ENCODE data around the gene NLRC3.

Gene NLRC3

DNA sequence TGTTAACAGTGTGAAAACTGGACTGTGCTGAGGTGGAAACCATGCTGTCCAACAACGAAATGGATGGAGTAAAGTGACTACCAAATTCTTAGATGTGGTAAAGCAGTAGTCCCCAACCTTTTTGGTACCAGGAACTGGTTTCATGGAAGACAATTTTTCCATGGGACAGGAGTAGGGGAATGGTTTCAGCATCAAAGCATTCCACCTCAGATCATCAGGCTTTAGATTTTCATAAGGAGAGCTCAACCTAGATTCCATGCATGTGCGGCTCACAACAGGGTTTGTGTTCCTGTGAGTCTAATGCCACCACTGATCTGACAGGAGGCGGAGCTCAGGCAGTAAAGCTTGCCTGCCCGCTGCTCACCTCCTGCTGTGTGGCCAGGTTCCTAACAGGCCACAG lies 22.7 kb upstream of the NLRC3 start:
- Histone ChIP-seq H3K27ac (no peak overlapping the region), H3K4me3 (no peak overlapping the region)

- H3K27ac ChIP-seq = no peak overlapping the region
- H3K4me3 ChIP-seq = no peak overlapping the region
Measured at GRCh38 chr16:3599121-3599520, 21.9 kb upstream of the NLRC3 start.

GRCh38 chr16:3598236-3598635 lies 21.0 kb upstream of the NLRC3 start:
- H3K27ac ChIP-seq = no peak overlapping the region
- H3K4me3 ChIP-seq = no peak overlapping the region

DNA sequence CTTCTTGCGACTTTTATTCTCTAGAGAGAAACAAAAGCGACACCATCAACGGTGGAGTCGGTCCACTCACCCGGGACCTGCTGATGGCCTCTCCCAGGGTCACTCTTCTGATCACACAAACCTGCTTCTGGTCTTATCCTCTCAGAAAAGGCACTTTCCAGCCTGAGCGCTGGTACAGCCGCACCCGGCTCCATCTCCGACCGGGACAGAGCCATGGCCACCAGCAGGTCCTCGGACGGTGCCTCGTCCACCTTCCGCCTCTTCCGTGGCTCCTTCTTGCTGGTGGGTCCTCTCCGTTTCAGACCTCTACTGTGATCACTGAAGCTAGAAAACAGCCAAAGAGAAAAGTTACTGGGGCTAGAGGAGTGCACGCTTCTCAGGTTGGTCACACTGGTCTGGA lies 20.5 kb upstream of the NLRC3 start:
- Histone ChIP-seq H3K4me3 (no peak overlapping the region), H3K27ac (no peak overlapping the region)

GRCh38 chr16:3597226-3597625 lies 20.0 kb upstream of the NLRC3 start:
- Histone ChIP-seq H3K4me3 (no peak overlapping the region), H3K27ac (no peak overlapping the region)

- no peak overlapping the region for H3K4me3 ChIP-seq
- no peak overlapping the region for H3K27ac ChIP-seq
Measured at GRCh38 chr16:3596101-3596861, 19.1 kb upstream of the NLRC3 start.

GRCh38 chr16:3595521-3596021 lies 18.4 kb upstream of the NLRC3 start:
- Histone ChIP-seq H3K4me3 (no peak overlapping the region), H3K27ac (no peak overlapping the region)

DNA sequence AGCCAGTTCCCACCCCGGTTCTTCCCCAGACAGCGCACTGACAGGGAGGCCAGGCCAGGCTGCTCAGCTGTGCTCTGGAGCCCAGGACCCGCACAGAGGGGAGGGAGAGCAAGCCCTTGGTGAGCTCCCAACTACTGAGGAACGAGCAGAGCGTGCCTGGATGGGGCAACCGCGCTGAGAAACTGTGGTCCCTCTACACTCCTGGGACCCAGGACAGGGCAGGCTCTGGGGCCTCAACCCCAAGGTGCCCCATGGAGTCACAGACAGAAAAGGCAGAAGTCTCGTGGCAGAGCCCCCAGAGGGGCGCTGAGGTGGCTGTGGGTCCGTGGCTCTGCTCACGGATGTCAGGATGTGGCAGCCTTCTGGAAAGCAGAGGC lies 17.9 kb upstream of the NLRC3 start:
- no peak overlapping the region for H3K27ac ChIP-seq
- H3K4me3 ChIP-seq = no peak overlapping the region

GRCh38 chr16:3594316-3595109 lies 17.3 kb upstream of the NLRC3 start:
- Histone ChIP-seq H3K27ac (no peak overlapping the region), H3K4me3 (no peak overlapping the region)

DNA sequence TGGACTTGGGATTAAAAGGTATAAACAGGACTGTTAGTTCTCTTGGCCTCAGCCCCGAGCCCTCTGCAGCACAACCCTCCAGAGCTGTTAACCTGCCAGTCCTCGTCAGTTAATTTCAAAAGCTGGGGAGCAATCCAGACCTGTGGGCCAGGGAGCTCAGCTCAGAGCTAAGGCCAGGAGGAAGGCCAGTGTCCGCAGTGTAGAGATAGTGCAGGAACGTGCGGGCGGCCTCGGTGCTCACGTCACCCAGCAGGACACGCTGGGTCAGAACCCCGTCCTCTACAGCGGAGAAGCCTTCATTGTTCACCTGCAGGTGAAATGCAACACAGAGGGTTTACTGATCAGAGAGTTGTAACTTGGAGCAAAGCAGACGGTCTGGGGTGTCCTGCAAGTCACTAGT lies 15.4 kb upstream of the NLRC3 start:
- no peak overlapping the region for H3K4me3 ChIP-seq
- H3K27ac ChIP-seq = no peak overlapping the region

DNA sequence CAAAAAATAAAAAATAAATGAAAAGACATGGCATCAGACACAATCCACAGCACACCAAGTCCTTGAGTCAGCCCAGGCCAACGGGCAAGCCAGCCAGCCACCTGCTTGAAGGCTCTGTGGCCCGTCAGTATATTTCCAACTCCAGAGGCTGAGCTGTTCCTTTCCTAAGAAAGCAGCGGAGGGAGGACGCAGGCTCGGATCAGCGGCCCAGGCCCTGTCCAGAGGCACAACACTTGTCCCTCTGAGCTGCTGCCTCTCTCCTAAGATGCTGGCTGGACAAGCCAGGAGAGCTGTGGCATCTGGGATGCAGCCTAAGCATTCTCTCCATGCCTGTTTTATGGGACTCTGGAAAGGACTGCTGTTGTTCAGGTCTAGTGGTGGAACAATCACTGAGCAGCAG lies 14.8 kb upstream of the NLRC3 start:
- Histone ChIP-seq H3K4me3 (no peak overlapping the region), H3K27ac (no peak overlapping the region)

DNA sequence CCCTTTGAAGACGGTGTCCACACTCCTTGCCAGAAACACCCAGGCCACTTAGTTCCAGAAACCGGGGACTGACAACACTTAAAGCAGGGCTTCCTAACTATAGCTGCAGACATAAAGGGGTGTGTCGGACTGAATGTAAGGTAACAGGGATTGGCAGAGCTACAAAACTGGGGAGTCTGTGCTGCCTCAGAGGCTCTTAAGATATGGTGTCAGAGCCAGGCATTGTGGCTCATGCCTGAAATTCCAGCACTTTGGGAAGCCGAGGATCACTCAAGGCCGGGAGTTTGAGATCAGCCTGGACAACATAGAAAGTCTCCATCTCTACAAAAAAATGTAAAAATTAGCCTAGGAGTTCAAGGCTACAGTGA lies 14.2 kb upstream of the NLRC3 start:
- Histone ChIP-seq H3K4me3 (no peak overlapping the region), H3K27ac (no peak overlapping the region)

- no peak overlapping the region for H3K27ac ChIP-seq
- H3K4me3 ChIP-seq = no peak overlapping the region
Measured at GRCh38 chr16:3590736-3591435, 13.7 kb upstream of the NLRC3 start.

- H3K27ac ChIP-seq = no peak overlapping the region
- no peak overlapping the region for H3K4me3 ChIP-seq
Measured at GRCh38 chr16:3589991-3590701, 12.9 kb upstream of the NLRC3 start.

GRCh38 chr16:3589441-3589921 lies 12.3 kb upstream of the NLRC3 start:
- Histone ChIP-seq H3K4me3 (no peak overlapping the region), H3K27ac (no peak overlapping the region)

- Histone ChIP-seq H3K27ac (no peak overlapping the region), H3K4me3 (no peak overlapping the region)
Measured at GRCh38 chr16:3589001-3589400, 11.8 kb upstream of the NLRC3 start.

- Histone ChIP-seq H3K27ac (no peak overlapping the region), H3K4me3 (no peak overlapping the region)
Measured at GRCh38 chr16:3587547-3588110, 10.4 kb upstream of the NLRC3 start.

DNA sequence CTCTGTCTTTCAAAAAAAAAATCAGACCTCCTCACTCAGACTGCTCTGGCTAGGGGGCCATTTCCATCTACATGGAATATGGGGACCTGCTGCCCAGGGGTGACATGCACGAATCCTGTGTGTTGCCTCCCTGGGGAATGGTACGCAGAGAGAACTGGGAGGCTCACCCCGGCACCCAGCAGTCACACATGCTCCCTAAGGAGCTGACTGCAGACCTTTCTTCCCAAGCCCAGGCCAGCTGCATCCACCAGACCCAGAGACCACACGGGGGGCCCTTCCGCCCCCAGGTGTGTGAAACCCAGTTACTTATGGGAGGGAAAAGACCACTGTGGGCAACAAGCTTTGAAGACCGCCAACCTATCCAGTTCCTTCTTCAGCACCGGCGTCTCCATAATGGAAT lies 7.2 kb upstream of the NLRC3 start:
- H3K27ac ChIP-seq = no peak overlapping the region
- H3K4me3 ChIP-seq = no peak overlapping the region

GRCh38 chr16:3583303-3584038 lies 6.3 kb upstream of the NLRC3 start:
- H3K27ac ChIP-seq = no peak overlapping the region
- H3K4me3 ChIP-seq = no peak overlapping the region
